Tibial artery (tissue), 4 donors: ENCODE measurements around the gene PGAP3.

Experiments
- DNase-seq, 2 donors: peaks; one replicate each; pipeline ENCODE4 v3.0.0-alpha.2; 2019
- H3K27ac ChIP-seq, 2 donors: fragments of 200-600 bp; sonication (generic) in 1 of 2; 1 replicate in 1 of 2; 2 replicates in 1 of 2; pipeline ENCODE4 v1.5.1; 2018 to 2019; ENCODE audit warnings: mild to moderate bottlenecking in 1 of 2
- H3K27me3 ChIP-seq, 2 donors: fragments of 200-600 bp; sonication (generic) in 1 of 2; one replicate each; pipeline versions ENCODE4 v1.5.1 to v1.6.0; 2016 to 2019
- H3K36me3 ChIP-seq, 3 donors: fragments of 200-600 bp; sonication (generic) in 2 of 3; one replicate each; pipeline ENCODE4 v1.5.1; 2016 to 2019; ENCODE audit warnings: mild to moderate bottlenecking in 2 of 3
- H3K4me1 ChIP-seq, 4 donors: fragments of 200-600 bp; sonication (generic) in 2 of 4; 1 replicate in 3 of 4; 2 replicates in 1 of 4; pipeline ENCODE4 v1.5.1; 2016 to 2019
- H3K4me3 ChIP-seq, 2 donors: fragments of 200-600 bp; sonication (generic) in 1 of 2; 1 replicate in 1 of 2; 2 replicates in 1 of 2; pipeline ENCODE4 v1.5.1; 2018 to 2019; ENCODE audit warnings: mild to moderate bottlenecking in 2 of 2
- H3K9me3 ChIP-seq, 3 donors: fragments of 200-600 bp; sonication (generic) in 1 of 3; one replicate each; pipeline ENCODE4 v1.5.1; 2016 to 2019
- intact Hi-C: fragments of 100-400 bp; cut with DNase I; formaldehyde crosslinking; loops from one replicate; pipeline ENCODE4 v1.15.0; 2023; ENCODE audit warnings: low total_unique reads
- TF ChIP-seq, protein P1 (sequence below), 2 experiments: fragments of 200-600 bp in 1 of 2; fragments of 450-650 bp in 1 of 2; IDR thresholded peaks; one replicate each; pipeline ENCODE4 v1.5.1; 2017 to 2019; ENCODE audit warnings: antibody characterized with exemption in 2 of 2, mild to moderate bottlenecking in 1 of 2, moderate library complexity in 1 of 2

PGAP3 gene

DNA sequence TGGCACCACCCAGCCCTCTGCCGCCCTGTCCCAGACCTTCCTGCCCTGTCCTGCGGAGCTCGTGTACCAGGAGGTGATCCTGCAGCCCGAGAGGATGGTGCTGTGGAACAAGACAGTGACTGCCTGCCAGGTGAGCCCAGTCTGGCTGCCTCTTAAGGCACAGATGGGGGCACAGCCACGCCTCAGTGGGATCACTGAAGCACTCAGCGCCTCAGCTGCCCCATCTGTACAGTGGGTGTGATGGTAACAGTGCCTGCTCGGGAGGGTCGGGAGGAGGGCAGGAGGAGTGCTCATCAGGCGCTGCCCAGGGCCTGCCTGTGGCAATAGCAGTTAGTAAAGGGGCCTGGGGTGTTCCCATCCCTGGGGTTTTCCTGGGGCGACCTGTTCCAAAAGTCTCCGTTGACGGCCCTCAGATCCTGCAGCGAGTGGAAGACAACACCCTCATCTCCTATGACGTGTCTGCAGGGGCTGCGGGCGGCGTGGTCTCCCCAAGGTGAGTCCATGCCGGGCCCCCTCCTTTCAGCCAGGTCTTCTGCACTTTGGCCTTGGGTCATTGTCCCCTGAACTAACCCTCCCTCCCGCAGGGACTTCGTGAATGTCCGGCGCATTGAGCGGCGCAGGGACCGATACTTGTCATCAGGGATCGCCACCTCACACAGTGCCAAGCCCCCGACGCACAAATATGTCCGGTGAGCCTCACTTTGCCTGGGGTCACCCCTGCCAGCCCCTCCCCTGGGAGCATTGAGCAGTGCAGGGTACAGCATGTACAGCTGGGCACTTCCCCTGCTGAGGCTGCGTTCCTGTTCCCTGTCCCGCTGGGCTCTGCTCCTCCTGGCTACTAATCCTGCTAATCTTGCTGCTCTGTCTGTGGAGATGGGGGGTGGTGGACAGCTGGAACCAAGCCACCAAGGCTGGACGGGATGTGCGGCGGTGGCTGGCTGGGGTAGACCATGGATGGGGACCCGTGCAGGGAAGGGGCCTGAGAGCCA is 27.2 kb downstream of the PGAP3 start:
- Histone ChIP-seq H3K27ac (no peak overlapping the region), H3K9me3 (no peaks in the 10 kb centered on the region), H3K4me3 (no peak overlapping the region), H3K27me3 (no peaks in the 10 kb centered on the region), H3K36me3 (peaks cover 5 to 74% (median 43%) of the 10 kb centered on the region in 3 donors), H3K4me1 (peaks cover 0 to 46% (median 33%) of the 10 kb centered on the region in 4 donors)
- TF ChIP-seq, protein P1, sequence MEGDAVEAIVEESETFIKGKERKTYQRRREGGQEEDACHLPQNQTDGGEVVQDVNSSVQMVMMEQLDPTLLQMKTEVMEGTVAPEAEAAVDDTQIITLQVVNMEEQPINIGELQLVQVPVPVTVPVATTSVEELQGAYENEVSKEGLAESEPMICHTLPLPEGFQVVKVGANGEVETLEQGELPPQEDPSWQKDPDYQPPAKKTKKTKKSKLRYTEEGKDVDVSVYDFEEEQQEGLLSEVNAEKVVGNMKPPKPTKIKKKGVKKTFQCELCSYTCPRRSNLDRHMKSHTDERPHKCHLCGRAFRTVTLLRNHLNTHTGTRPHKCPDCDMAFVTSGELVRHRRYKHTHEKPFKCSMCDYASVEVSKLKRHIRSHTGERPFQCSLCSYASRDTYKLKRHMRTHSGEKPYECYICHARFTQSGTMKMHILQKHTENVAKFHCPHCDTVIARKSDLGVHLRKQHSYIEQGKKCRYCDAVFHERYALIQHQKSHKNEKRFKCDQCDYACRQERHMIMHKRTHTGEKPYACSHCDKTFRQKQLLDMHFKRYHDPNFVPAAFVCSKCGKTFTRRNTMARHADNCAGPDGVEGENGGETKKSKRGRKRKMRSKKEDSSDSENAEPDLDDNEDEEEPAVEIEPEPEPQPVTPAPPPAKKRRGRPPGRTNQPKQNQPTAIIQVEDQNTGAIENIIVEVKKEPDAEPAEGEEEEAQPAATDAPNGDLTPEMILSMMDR (IDR thresholded peaks at IDR 0.05), result no peak
- intact Hi-C loops, result no loop called here
- DNase-seq, result no peak

DNA sequence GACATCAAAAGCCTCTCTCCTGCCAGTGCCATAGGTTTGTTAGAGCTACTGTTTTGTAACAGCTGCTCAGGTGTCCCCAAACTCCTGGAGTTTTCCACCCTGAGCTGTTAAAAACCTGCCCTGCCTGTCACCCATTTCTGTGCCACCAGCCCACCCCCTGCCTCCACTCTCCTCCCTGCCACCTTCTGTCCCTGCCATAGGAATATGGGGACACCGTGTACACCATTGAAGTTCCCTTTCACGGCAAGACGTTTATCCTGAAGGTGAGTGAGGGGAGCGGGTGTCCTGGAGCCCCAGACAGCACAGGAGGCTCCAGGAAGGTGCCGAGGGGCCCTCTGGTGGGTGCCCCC is 27.9 kb downstream of the PGAP3 start:
- Histone ChIP-seq H3K4me1 (peaks cover 0 to 39% (median 26%) of the 10 kb centered on the region in 4 donors), H3K27ac (no peak overlapping the region), H3K36me3 (peaks cover 5 to 78% (median 43%) of the 10 kb centered on the region in 3 donors), H3K9me3 (no peaks in the 10 kb centered on the region), H3K27me3 (no peaks in the 10 kb centered on the region), H3K4me3 (no peak overlapping the region)
- intact Hi-C loops, result no loop called here
- TF ChIP-seq, protein P1 (IDR thresholded peaks at IDR 0.05), result no peak
- no peak for DNase-seq

DNA sequence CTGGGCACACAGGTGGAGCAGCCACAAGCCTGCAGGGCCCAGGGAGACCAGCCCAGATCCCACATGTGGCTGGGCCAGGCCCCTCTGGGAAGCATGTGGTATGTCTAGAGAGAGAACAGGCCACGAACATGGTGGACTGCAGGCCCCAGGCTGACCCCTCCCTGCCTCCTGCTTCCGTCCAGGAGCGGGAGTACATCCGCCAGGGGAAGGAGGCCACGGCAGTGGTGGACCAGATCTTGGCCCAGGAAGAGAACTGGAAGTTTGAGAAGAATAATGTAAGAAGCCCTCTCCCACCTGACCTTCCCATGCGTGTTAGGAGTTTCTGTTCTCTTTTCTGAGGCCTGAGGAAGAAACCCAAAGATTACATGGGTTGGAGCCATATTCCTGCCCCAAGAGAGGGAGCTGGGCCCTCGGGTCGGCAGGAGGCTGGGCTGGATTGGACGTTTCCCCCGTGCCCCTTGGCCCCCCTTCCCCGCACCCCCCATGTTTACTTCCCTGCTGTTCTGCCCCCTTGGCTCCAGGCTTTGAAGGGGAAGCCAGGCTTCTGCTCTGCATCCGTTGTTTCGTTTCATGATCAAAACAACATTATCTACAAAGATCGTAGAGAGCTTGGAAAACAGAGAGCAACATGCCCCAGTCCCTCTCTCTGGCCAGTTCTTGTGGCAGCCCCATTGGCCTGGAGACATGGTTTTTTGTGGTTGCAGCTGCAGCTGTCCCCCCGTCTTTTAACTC is 28.4 kb downstream of the PGAP3 start:
- TF ChIP-seq, protein P1 (IDR thresholded peaks at IDR 0.05), result no peak
- no peaks in the 10 kb centered on the region for H3K27me3 ChIP-seq
- H3K36me3 ChIP-seq, result peaks cover 5 to 83% (median 43%) of the 10 kb centered on the region in 3 donors
- no peak overlapping the region for H3K27ac ChIP-seq
- intact Hi-C loops, result no loop called here
- DNase-seq, result no peak
- peaks cover 0 to 33% (median 20%) of the 10 kb centered on the region in 4 donors for H3K4me1 ChIP-seq
- H3K9me3 ChIP-seq, result no peaks in the 10 kb centered on the region
- no peak overlapping the region for H3K4me3 ChIP-seq

DNA sequence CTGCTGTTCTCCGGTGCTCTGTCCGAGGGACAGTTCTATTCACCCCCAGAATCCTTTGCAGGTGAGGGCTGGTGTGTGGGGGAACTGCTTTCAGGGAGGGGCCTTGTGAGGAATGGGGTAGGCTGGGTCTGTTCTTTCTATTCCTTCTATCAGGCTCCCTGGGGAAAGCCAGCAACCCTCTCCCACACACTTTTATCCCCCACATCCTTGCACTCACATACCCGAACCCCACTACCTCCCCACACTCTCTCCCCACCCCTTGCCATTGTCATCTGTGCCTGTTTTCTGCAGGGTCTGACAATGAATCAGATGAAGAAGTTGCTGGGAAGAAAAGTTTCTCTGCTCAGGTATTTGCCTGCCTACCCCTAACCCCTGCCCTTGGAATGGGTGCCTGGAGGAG is 29.1 kb downstream of the PGAP3 start:
- H3K9me3 ChIP-seq, result no peaks in the 10 kb centered on the region
- no peak overlapping the region for H3K4me3 ChIP-seq
- intact Hi-C loops, result no loop called here
- H3K36me3 ChIP-seq, result peaks cover 5 to 85% (median 43%) of the 10 kb centered on the region in 3 donors
- no peaks in the 10 kb centered on the region for H3K27me3 ChIP-seq
- TF ChIP-seq, protein P1 (IDR thresholded peaks at IDR 0.05), result no peak
- H3K27ac ChIP-seq, result no peak overlapping the region
- peaks cover 0 to 26% (median 17%) of the 10 kb centered on the region in 4 donors for H3K4me1 ChIP-seq
- no peak for DNase-seq

DNA sequence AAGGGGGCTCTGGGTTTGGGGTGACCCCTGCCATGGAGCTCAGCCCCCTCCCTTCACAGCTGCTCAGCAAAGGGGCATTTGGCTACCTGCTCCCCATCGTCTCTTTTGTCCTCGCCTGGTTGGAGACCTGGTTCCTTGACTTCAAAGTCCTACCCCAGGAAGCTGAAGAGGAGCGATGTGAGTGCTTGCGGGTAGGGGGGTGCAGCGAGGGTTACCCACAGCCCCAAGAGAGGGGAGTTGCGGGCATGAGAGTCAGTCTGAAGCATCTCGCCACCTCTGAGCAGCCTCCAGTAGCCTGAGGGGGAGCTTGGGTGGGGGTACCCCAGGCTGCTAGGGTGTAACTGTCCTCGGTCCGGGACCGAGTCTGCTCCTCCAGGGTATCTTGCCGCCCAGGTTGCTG is 29.5 kb downstream of the PGAP3 start:
- Histone ChIP-seq H3K27ac (no peak overlapping the region), H3K36me3 (peaks cover 5 to 85% (median 43%) of the 10 kb centered on the region in 3 donors), H3K4me1 (peaks cover 0 to 23% (median 14%) of the 10 kb centered on the region in 4 donors), H3K27me3 (no peaks in the 10 kb centered on the region), H3K9me3 (no peaks in the 10 kb centered on the region), H3K4me3 (no peak overlapping the region)
- DNase-seq, result no peak
- intact Hi-C loops, result no loop called here
- TF ChIP-seq, protein P1 (IDR thresholded peaks at IDR 0.05), result no peak
